Endometrium (tissue), 2 donors: ENCODE measurements around the gene IFITM2.
"Not testable (repeated sequence)": the region's sequence is repeated elsewhere in the genome, so short reads cannot be mapped to it uniquely, and the experiment has no call there.

Experiments used
- FAIRE-seq: peaks from 2 replicates; lab custom pipeline; 2012; peaks lifted over from hg19 to GRCh38; lab: Jason Lieb, UNC
- donor health status: control.
- donor health status: control.

Gene IFITM2

GRCh38 chr11:342328-342727, 34.7 kb downstream of the IFITM2 start:
- FAIRE-seq = no peak

- FAIRE-seq = no peak
Observed at GRCh38 chr11:344836-345578, 37.4 kb downstream of the IFITM2 start.

GRCh38 chr11:346529-346928, 38.9 kb downstream of the IFITM2 start:
- no peak for FAIRE-seq

DNA sequence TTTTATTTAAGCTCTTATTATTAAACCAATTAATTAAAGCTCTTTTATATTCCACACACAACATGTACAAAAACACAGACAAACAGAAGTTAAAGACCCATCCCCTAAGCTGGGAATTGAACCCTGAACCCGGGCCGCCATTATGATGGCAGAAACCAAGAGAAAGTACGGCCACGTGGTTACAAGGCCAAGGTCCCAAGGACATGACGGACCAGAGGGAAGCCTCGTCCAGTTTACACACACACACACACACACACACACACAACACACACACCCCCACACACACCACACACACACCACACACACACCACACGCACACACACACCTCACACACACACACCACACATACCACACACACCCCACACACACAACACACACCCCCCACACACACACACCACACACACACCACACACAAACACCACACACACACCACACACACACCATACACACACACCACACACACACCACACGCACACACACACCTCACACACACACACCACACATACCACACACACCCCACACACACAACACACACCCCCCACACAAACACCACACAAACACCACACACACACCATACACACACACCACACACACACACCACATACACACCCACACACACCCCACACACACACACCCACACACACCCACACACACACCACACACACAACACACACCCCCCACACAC, 41.8 kb downstream of the IFITM2 start:
- FAIRE-seq = not testable (repeated sequence)

- not testable (repeated sequence) for FAIRE-seq
Observed at GRCh38 chr11:350033-350722, 42.6 kb downstream of the IFITM2 start.

- no peak for FAIRE-seq
Observed at GRCh38 chr11:350723-351255, 43.2 kb downstream of the IFITM2 start.

- no peak for FAIRE-seq
Observed at GRCh38 chr11:351411-351810, 43.8 kb downstream of the IFITM2 start.

GRCh38 chr11:352456-353031, 44.9 kb downstream of the IFITM2 start:
- no peak for FAIRE-seq

DNA sequence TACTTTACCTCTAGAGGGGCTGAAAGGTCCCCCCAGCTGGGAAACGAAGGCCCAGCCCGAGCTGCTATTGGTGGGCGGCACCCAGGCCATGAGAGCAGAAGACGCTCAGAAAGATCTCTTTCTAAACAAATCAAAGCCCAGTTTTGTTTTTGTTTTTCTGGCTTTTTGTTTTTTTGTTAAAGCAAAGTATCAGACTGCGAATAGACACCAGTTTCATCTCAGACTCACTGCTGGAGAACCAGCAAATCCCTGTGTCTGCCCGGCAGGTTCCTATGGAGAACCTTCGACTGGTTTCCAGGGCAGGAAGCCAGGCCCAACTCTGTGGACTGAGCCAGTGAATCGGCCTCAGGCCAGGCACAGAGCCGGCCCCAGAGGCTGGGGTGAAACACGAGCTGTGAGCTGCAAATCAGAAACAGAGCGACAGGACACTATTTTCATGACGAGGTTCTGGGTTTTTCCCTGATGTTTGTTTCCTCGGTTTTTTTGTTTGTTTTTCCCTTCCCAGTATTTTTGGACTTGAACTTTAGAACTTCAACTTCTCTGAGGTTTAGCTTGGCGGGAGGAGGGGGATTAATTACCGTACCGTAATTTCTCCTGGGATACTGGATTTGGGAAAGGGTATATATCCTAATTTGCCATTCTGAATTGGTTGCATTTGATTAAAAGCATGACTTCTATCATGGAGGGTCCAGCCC, 45.7 kb downstream of the IFITM2 start:
- no peak for FAIRE-seq

- no peak for FAIRE-seq
Observed at GRCh38 chr11:355581-356458, 48.2 kb downstream of the IFITM2 start.

GRCh38 chr11:356610-357009, 49.0 kb downstream of the IFITM2 start:
- no peak for FAIRE-seq

- no peak for FAIRE-seq
Observed at GRCh38 chr11:357582-357981, 50.0 kb downstream of the IFITM2 start.

- FAIRE-seq = no peak
Observed at GRCh38 chr11:358129-358800, 50.6 kb downstream of the IFITM2 start.
